OCI-LY1 (cell line): ENCODE results near the gene SOX15.

ENCODE experiments used
- H2AFZ ChIP-seq: fragments of 200-600 bp; sonication (generic), shearing (Covaris generic); 2 replicates; pipeline ENCODE4 v1.6.0; 2014; ENCODE audit warnings: antibody characterized with exemption, mild to moderate bottlenecking, low read length
- H3F3A ChIP-seq: fragments of 200-600 bp; sonication (generic), shearing (Covaris generic); 2 replicates; pipeline ENCODE4 v1.6.0; 2014; ENCODE audit warnings: mild to moderate bottlenecking, antibody characterized with exemption, low read length, moderate library complexity; ENCODE audit not compliant: insufficient read depth
- H3K27ac ChIP-seq: fragments of 200-600 bp; sonication (generic); 2 replicates; pipeline ENCODE4 v1.5.1; 2014; ENCODE audit warnings: low read length, mixed run types, mild to moderate bottlenecking, low read depth; ENCODE audit not compliant: poor library complexity, severe bottlenecking
- H3K27me3 ChIP-seq: fragments of 200-600 bp; sonication (generic); 2 replicates; pipeline ENCODE4 v1.6.0; 2014; ENCODE audit warnings: antibody characterized with exemption, mild to moderate bottlenecking, low read length, moderate library complexity; ENCODE audit not compliant: insufficient read depth
- H3K36me3 ChIP-seq: fragments of 200-600 bp; sonication (generic); 2 replicates; pipeline ENCODE4 v1.6.1; 2014; ENCODE audit warnings: mild to moderate bottlenecking, antibody characterized with exemption, low read length, moderate library complexity, mixed read lengths; ENCODE audit not compliant: insufficient read depth
- H3K4me1 ChIP-seq: fragments of 200-600 bp; sonication (generic); 2 replicates; pipeline ENCODE4 v1.5.1; 2014; ENCODE audit warnings: mild to moderate bottlenecking, low read length, moderate library complexity; ENCODE audit not compliant: insufficient read depth, severe bottlenecking
- H3K4me2 ChIP-seq: fragments of 200-600 bp; sonication (generic), shearing (Covaris generic); 2 replicates; pipeline ENCODE4 v1.6.1; 2014; ENCODE audit warnings: low read length
- H3K4me3 ChIP-seq: fragments of 200-600 bp; sonication (generic); 2 replicates; pipeline ENCODE4 v1.5.1; 2014; ENCODE audit warnings: low read length, low read depth, mild to moderate bottlenecking, mixed read lengths; ENCODE audit not compliant: poor library complexity, severe bottlenecking
- H3K79me2 ChIP-seq: fragments of 200-600 bp; shearing (Covaris generic); 2 replicates; pipeline ENCODE4 v1.6.1; 2016; ENCODE audit warnings: mixed run types, low read length, mixed read lengths; ENCODE audit not compliant: insufficient read depth
- H3K9ac ChIP-seq: fragments of 200-600 bp; sonication (generic), shearing (Covaris generic); 2 replicates; pipeline ENCODE4 v1.6.1; 2014; ENCODE audit warnings: mild to moderate bottlenecking, low read length, mixed read lengths
- H3K9me2 ChIP-seq: fragments of 200-600 bp; sonication (generic), shearing (Covaris generic); 2 replicates; pipeline ENCODE4 v1.6.1; 2014; ENCODE audit warnings: low read depth, mild to moderate bottlenecking, low read length, mixed read lengths
- H3K9me3 ChIP-seq: fragments of 200-600 bp; shearing (Covaris generic); 2 replicates; pipeline ENCODE4 v1.6.1; 2014; ENCODE audit warnings: low read length, mixed read lengths
- H4K20me1 ChIP-seq: fragments of 200-600 bp; sonication (generic), shearing (Covaris generic); 2 replicates; pipeline ENCODE4 v1.6.0; 2016; ENCODE audit warnings: mild to moderate bottlenecking, low read length; ENCODE audit not compliant: insufficient read depth
- CTCF ChIP-seq: fragments of 200-600 bp; sonication (generic), shearing (Covaris generic); IDR thresholded peaks from 2 replicates; pipeline ENCODE4 v1.5.1; 2017; ENCODE audit warnings: mild to moderate bottlenecking, antibody characterized with exemption, low read length, moderate library complexity, mixed read lengths
- EZH2 ChIP-seq: fragments of 200-600 bp; sonication (generic), shearing (Covaris generic); IDR thresholded peaks from 2 replicates; pipeline ENCODE4 v1.8.0; 2017; ENCODE audit warnings: borderline replicate concordance, mixed run types, mild to moderate bottlenecking, antibody characterized with exemption, low read length, moderate library complexity, mixed read lengths

SOX15 gene

GRCh38 chr17:7629939-7630571 is 40.2 kb upstream of the SOX15 start, which contains the start of gene SHBG:
TSS of gene SHBG (plus strand) at chr17:7630135. CDS start at chr17:7630173, 38 bp downstream.
- H3K79me2 ChIP-seq = no peaks in the 10 kb centered on the region
- TF ChIP-seq CTCF (no peak), EZH2 (no peak)
- no peaks in the 10 kb centered on the region for H4K20me1 ChIP-seq
- H3K4me2 ChIP-seq = no peak within 1 kb of the TSS
- H2AFZ ChIP-seq = no peak within 1 kb of the TSS
- H3K4me1 ChIP-seq = peaks cover 5% of the 10 kb centered on the region
- no peak within 1 kb of the TSS for H3K27ac ChIP-seq
- no peak within 1 kb of the TSS for H3K9ac ChIP-seq
- H3K27me3 ChIP-seq = no peaks in the 10 kb centered on the region
- H3K4me3 ChIP-seq = no peak within 1 kb of the TSS
- no peaks in the 10 kb centered on the region; the same call in 1 of the 2 replicates for H3K36me3 ChIP-seq
- no peaks in the 10 kb centered on the region for H3K9me2 ChIP-seq
- H3F3A ChIP-seq = no peaks in the 10 kb centered on the region
- no peaks in the 10 kb centered on the region for H3K9me3 ChIP-seq

GRCh38 chr17:7627250-7628121 is 37.6 kb upstream of the SOX15 start, which contains the start of gene SAT2:
TSS of gene SAT2 (minus strand) at chr17:7627821. CDS start at chr17:7627635, 186 bp downstream.
- Histone ChIP-seq H2AFZ (no peak within 1 kb of the TSS), H3K9me3 (no peaks in the 10 kb centered on the region), H3K4me1 (peaks cover 5% of the 10 kb centered on the region), H3K9ac (peak within 1 kb of the TSS; percentile 78), H3K79me2 (no peaks in the 10 kb centered on the region), H3K9me2 (no peaks in the 10 kb centered on the region), H3F3A (no peaks in the 10 kb centered on the region), H3K4me2 (peak within 1 kb of the TSS; percentile 73), H3K4me3 (peak within 1 kb of the TSS; percentile 78), H3K36me3 (no peaks in the 10 kb centered on the region; the same call in 1 of the 2 replicates), H3K27me3 (no peaks in the 10 kb centered on the region), H4K20me1 (no peaks in the 10 kb centered on the region), H3K27ac (no peak within 1 kb of the TSS)
- TF ChIP-seq CTCF = no peak
- TF ChIP-seq EZH2 = no peak

- H3K9me2 ChIP-seq = no peaks in the 10 kb centered on the region
- no peak overlapping the region for H3K27ac ChIP-seq
- H3K4me1 ChIP-seq = peaks cover 5% of the 10 kb centered on the region
- TF ChIP-seq EZH2 (no peak), CTCF (no peak)
- H3K4me2 ChIP-seq = peak overlapping the region; percentile 73
- H3F3A ChIP-seq = no peaks in the 10 kb centered on the region
- no peaks in the 10 kb centered on the region for H3K9me3 ChIP-seq
- H3K27me3 ChIP-seq = no peaks in the 10 kb centered on the region
- no peak overlapping the region for H2AFZ ChIP-seq
- no peaks in the 10 kb centered on the region for H3K79me2 ChIP-seq
- H4K20me1 ChIP-seq = no peaks in the 10 kb centered on the region
- peak overlapping the region; percentile 78 for H3K4me3 ChIP-seq
- H3K9ac ChIP-seq = peak overlapping the region; percentile 78; the same call in 1 of the 2 replicates
- H3K36me3 ChIP-seq = no peaks in the 10 kb centered on the region; the same call in 1 of the 2 replicates
Measured at GRCh38 chr17:7626956-7627249, 37.0 kb upstream of the SOX15 start.
